Measurements from ENCODE around the gene AIF1L.

AIF1L gene

GRCh38 chr9:131067625-131068024 is 28.7 kb upstream of the AIF1L start:
- TF ChIP-seq, protein P1, sequence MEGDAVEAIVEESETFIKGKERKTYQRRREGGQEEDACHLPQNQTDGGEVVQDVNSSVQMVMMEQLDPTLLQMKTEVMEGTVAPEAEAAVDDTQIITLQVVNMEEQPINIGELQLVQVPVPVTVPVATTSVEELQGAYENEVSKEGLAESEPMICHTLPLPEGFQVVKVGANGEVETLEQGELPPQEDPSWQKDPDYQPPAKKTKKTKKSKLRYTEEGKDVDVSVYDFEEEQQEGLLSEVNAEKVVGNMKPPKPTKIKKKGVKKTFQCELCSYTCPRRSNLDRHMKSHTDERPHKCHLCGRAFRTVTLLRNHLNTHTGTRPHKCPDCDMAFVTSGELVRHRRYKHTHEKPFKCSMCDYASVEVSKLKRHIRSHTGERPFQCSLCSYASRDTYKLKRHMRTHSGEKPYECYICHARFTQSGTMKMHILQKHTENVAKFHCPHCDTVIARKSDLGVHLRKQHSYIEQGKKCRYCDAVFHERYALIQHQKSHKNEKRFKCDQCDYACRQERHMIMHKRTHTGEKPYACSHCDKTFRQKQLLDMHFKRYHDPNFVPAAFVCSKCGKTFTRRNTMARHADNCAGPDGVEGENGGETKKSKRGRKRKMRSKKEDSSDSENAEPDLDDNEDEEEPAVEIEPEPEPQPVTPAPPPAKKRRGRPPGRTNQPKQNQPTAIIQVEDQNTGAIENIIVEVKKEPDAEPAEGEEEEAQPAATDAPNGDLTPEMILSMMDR (IDR thresholded peaks at IDR 0.05; ENCODE audit: insufficient read depth, low read depth, low read length, missing control alignments): no peak
- DNase-seq (ENCODE audit: low read depth): no peak
- H3K4me3 ChIP-seq (ENCODE audit: low read length): no peak overlapping the region

- TF ChIP-seq, protein P1 (IDR thresholded peaks at IDR 0.05; ENCODE audit: insufficient read depth, low read depth, low read length, missing control alignments): no peak
- no peak overlapping the region for H3K4me3 ChIP-seq (ENCODE audit: low read length)
Measured at GRCh38 chr9:131068076-131068816, 28.1 kb upstream of the AIF1L start.

GRCh38 chr9:131069699-131070098 is 26.6 kb upstream of the AIF1L start:
- no peak for DNase-seq (ENCODE audit: low read depth)
- TF ChIP-seq, protein P1 (IDR thresholded peaks at IDR 0.05; ENCODE audit: insufficient read depth, low read depth, low read length, missing control alignments): no peak
- H3K4me3 ChIP-seq (ENCODE audit: low read length): no peak overlapping the region

More at GRCh38 chr9:131068076-131068816, 28.1 kb upstream of the AIF1L start:
- DNase-seq (ENCODE audit: low read depth): no peak

DNA sequence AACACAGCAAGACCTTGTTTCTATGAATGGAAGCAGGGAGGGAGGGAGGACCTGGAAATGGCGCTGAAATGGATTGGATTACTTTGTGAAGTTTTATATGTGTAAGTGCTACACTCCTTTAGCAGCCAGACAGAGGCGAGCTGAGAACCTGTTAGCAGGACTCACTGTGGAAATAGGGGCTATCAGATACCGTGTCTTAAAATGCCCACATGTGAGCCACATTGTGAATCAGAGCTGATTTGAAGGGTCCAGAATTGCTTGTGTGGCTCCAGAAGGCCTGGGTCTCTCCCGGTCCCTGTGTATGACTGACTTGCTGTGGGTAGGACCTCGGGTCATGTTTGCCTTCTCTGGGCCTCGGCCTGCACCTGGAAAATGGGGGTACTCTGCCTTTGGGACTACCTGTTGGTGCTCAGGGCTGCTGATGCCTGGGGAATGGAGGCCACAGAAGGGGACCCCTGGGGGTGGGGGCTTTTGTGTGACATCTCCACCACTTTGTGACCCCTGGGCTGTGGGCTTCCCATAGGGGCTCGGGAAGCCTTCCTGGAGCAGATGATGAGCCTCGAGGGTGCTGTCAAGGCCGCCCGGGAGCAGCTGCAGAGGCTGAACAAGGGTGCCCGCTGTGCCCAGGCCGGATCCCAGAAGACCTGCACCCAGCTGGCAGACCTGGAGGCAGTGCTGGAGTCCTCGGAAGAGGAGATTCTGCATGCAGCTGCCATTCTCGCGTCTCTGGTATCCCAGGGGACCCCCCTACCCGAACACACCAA is 24.0 kb upstream of the AIF1L start:
- no peak for DNase-seq (ENCODE audit: low read depth)
- TF ChIP-seq, protein P1 (IDR thresholded peaks at IDR 0.05; ENCODE audit: insufficient read depth, low read depth, low read length, missing control alignments): no peak
- no peak overlapping the region for H3K4me3 ChIP-seq (ENCODE audit: low read length)

- TF ChIP-seq, protein P1 (IDR thresholded peaks at IDR 0.05; ENCODE audit: insufficient read depth, low read depth, low read length, missing control alignments): no peak
- DNase-seq (ENCODE audit: low read depth): no peak
- H3K4me3 ChIP-seq (ENCODE audit: low read length): no peak overlapping the region
Measured at GRCh38 chr9:131072871-131073237, 23.5 kb upstream of the AIF1L start.

DNA sequence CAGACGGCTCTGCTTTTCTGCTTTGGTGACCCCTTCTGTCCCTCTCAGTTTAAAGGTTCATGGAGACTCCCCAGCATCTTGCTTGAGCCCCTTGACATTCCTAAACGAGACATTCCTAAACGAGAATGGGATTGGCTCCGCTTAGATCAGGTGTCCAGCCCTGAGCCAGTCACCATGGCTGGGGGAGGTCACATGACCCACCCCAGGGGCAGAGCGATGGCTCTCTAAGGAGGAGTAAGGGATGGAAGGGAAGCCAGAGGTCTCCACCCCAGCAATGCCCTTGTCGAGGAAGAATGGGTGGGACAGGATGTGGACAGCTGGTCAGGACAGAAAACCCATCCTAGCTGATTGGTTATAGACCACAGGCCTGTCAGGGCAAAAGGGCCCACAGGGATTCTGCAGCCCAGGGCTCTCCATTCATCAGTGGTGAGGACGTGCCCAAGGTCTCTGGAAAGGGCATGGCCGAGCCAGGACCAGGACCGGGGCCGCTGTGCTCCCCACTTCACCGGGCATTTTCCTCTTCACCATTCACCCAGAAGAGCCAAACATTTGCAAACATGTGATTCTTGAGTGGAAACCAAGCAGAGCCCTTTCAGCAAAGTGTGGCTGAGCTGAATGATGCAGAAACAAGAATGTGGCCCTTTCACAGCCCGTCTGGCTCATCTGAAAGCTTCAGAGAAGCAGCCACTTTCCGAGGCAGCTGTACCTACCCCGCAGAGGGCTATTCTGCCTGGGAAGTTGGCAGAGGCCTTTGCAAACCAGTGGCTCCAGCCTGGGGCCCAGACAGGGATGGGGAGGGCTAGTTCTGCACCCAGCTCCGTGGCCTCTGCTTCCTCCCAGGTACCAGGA is 19.8 kb upstream of the AIF1L start:
- DNase-seq (ENCODE audit: low read depth): no peak
- H3K4me3 ChIP-seq (ENCODE audit: low read length): no peak overlapping the region
- TF ChIP-seq, protein P1 (IDR thresholded peaks at IDR 0.05; ENCODE audit: insufficient read depth, low read depth, low read length, missing control alignments): no peak

Data from epithelial cell of esophagus (primary cell).